ENCODE data around the gene HES2.

- TF ChIP-seq CTCF (conservative IDR thresholded peaks at IDR 0.05 in 1 of 2, IDR thresholded peaks at IDR 0.05 in 1 of 2; ENCODE audit: low read depth in 1 of 2, low read length in 2 of 2) = no peak
- TF ChIP-seq EZH2 (IDR thresholded peaks at IDR 0.05; ENCODE audit: low read length, missing control alignments) = no peak
Observed at GRCh38 chr1:6392809-6393399, 26.8 kb downstream of the HES2 start.

Data from fibroblast of lung (primary cell).